Measurements from ENCODE around the gene EMX1. TPM values are rescaled to one million over a fixed set of nuclear protein-coding genes. Genes with fewer than 3 reads are reported as not detected.

Gene EMX1
- total RNA-seq, 4 donors from 2014 or later, result not detected

- 77% methylated on average over 15 of the region's 15 CpGs for WGBS
- Histone ChIP-seq H3K27me3 (peaks cover 0 to 25% (median 0%) of the 10 kb centered on the region in 4 donors), H3K27ac (replicated peaks in 1 of 4) (no peak overlapping the region), H3K4me3 (no peak overlapping the region), H3K36me3 (peaks cover 0 to 2% (median 0%) of the 10 kb centered on the region in 4 donors), H3K9me3 (no peaks in the 10 kb centered on the region), H3K4me1 (peaks cover 0 to 16% (median 12%) of the 10 kb centered on the region in 4 donors)
- intact Hi-C loops (cut with DNase I), result no loop called here
- TF ChIP-seq, protein P1, sequence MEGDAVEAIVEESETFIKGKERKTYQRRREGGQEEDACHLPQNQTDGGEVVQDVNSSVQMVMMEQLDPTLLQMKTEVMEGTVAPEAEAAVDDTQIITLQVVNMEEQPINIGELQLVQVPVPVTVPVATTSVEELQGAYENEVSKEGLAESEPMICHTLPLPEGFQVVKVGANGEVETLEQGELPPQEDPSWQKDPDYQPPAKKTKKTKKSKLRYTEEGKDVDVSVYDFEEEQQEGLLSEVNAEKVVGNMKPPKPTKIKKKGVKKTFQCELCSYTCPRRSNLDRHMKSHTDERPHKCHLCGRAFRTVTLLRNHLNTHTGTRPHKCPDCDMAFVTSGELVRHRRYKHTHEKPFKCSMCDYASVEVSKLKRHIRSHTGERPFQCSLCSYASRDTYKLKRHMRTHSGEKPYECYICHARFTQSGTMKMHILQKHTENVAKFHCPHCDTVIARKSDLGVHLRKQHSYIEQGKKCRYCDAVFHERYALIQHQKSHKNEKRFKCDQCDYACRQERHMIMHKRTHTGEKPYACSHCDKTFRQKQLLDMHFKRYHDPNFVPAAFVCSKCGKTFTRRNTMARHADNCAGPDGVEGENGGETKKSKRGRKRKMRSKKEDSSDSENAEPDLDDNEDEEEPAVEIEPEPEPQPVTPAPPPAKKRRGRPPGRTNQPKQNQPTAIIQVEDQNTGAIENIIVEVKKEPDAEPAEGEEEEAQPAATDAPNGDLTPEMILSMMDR (IDR thresholded peaks at IDR 0.05), result no peak
- TF ChIP-seq EP300 (IDR thresholded peaks at IDR 0.05), result no peak
- TF ChIP-seq POLR2A (IDR thresholded peaks at IDR 0.05; ENCODE audit: low read depth), result no peak
- TF ChIP-seq POLR2AphosphoS5 (IDR thresholded peaks at IDR 0.05), result no peak
- DNase-seq (ENCODE audit: extremely low spot score), result no peak
Observed at GRCh38 chr2:72937356-72937669, 20.0 kb downstream of the EMX1 start.

GRCh38 chr2:72938455-72938854, 21.1 kb downstream of the EMX1 start:
- H3K4me1 ChIP-seq, result peaks cover 0 to 16% (median 12%) of the 10 kb centered on the region in 4 donors
- peaks cover 0 to 13% (median 4%) of the 10 kb centered on the region in 4 donors for H3K36me3 ChIP-seq
- no peak for DNase-seq (ENCODE audit: extremely low spot score)
- H3K4me3 ChIP-seq, result no peak overlapping the region
- peaks cover 0 to 14% (median 0%) of the 10 kb centered on the region in 4 donors for H3K27me3 ChIP-seq
- TF ChIP-seq POLR2AphosphoS5 (IDR thresholded peaks at IDR 0.05) (no peak), POLR2A (IDR thresholded peaks at IDR 0.05; ENCODE audit: low read depth) (no peak), EP300 (IDR thresholded peaks at IDR 0.05) (no peak)
- TF ChIP-seq, protein P1 (IDR thresholded peaks at IDR 0.05), result no peak
- intact Hi-C loops (cut with DNase I), result no loop called here
- 81% methylated on average over 5 of the region's 5 CpGs for WGBS
- H3K9me3 ChIP-seq, result no peaks in the 10 kb centered on the region
- H3K27ac ChIP-seq (replicated peaks in 1 of 4), result no peak overlapping the region

DNA sequence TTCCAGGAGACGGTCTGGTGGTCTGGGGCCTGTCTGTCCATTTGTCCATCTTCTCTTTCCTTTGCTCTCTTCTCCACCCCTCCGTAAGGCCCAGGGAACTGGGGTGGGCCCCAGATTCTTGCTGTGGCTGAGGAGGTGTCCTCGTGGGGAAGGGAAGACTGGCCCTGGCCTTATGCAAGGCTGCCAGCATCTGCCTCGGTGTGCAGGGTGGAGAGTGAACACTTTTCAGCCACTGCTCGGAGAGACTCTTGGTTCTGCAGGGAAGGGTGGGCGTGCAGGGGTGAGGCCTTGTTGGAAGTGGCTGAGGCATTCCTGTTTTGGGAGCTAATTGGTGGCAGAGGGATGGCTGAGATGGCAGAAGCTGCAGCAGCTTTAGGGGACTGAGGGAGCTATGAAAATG, 23.0 kb downstream of the EMX1 start:
- intact Hi-C loops (cut with DNase I), result no loop called here
- TF ChIP-seq, protein P1 (IDR thresholded peaks at IDR 0.05), result no peak
- TF ChIP-seq EP300 (IDR thresholded peaks at IDR 0.05), result no peak
- no peaks in the 10 kb centered on the region for H3K27me3 ChIP-seq

GRCh38 chr2:72940786-72941185, 23.5 kb downstream of the EMX1 start:
- H3K27me3 ChIP-seq, result no peaks in the 10 kb centered on the region
- 78% methylated on average over 5 of the region's 6 CpGs for WGBS
- H3K9me3 ChIP-seq, result no peaks in the 10 kb centered on the region
- no peak for DNase-seq (ENCODE audit: extremely low spot score)
- no peak overlapping the region for H3K27ac ChIP-seq (replicated peaks in 1 of 4)
- peaks cover 0 to 15% (median 12%) of the 10 kb centered on the region in 4 donors for H3K4me1 ChIP-seq
- H3K36me3 ChIP-seq, result peaks cover 0 to 25% (median 19%) of the 10 kb centered on the region in 4 donors
- no peak for TF ChIP-seq POLR2AphosphoS5 (IDR thresholded peaks at IDR 0.05)
- TF ChIP-seq EP300 (IDR thresholded peaks at IDR 0.05), result no peak
- TF ChIP-seq, protein P1 (IDR thresholded peaks at IDR 0.05), result no peak
- TF ChIP-seq POLR2A (IDR thresholded peaks at IDR 0.05; ENCODE audit: low read depth), result no peak
- no peak overlapping the region for H3K4me3 ChIP-seq
- intact Hi-C loops (cut with DNase I), result no loop called here

More for the DNA sequence above, 23.0 kb downstream of the EMX1 start:
- Histone ChIP-seq H3K27ac (replicated peaks in 1 of 4) (no peak overlapping the region), H3K4me1 (peaks cover 0 to 16% (median 12%) of the 10 kb centered on the region in 4 donors), H3K9me3 (no peaks in the 10 kb centered on the region), H3K36me3 (peaks cover 0 to 25% (median 18%) of the 10 kb centered on the region in 4 donors), H3K4me3 (no peak overlapping the region)
- 97% methylated on average over 6 of the region's 6 CpGs for WGBS
- no peak for DNase-seq (ENCODE audit: extremely low spot score)

- Histone ChIP-seq H3K27me3 (no peaks in the 10 kb centered on the region), H3K36me3 (peaks cover 0 to 25% (median 19%) of the 10 kb centered on the region in 4 donors), H3K4me1 (peaks cover 0 to under 1% (median 0%) of the 10 kb centered on the region in 4 donors), H3K4me3 (no peak overlapping the region), H3K9me3 (no peaks in the 10 kb centered on the region), H3K27ac (replicated peaks in 1 of 4) (no peak overlapping the region)
- no peak for TF ChIP-seq POLR2A (IDR thresholded peaks at IDR 0.05; ENCODE audit: low read depth)
- TF ChIP-seq, protein P1 (IDR thresholded peaks at IDR 0.05), result no peak
- intact Hi-C loops (cut with DNase I), result no loop called here
- 80% methylated on average over 2 of the region's 8 CpGs for WGBS
- DNase-seq (ENCODE audit: extremely low spot score), result no peak
Observed at GRCh38 chr2:72942293-72942692, 25.0 kb downstream of the EMX1 start.

Measured in esophagus muscularis mucosa (tissue), 4 donors.